ENCODE data around the gene RNF150.
A peak's percentile ranks its signal among the peaks of the same experiment; 100 is the strongest.

- peak; percentile 52 for TF ChIP-seq CTCF (IDR thresholded peaks at IDR 0.05; ENCODE audit: poor library complexity, severe bottlenecking)
- TF ChIP-seq RAD21 (conservative IDR thresholded peaks at IDR 0.05), result peak; percentile 48
- no peak for TF ChIP-seq POLR2AphosphoS5 (IDR thresholded peaks at IDR 0.05)
Observed at GRCh38 chr4:140884431-140885058, 248.7 kb downstream of the RNF150 start.

Measured in neural cell (in vitro differentiated cells).